ENCODE measurements around the gene FAM222A. TPM values are rescaled to one million over a fixed set of nuclear protein-coding genes. Genes with fewer than 3 reads are reported as not detected.

The FAM222A gene
- total RNA-seq, 1 donor from 2014 or later: 0.73 TPM

DNA sequence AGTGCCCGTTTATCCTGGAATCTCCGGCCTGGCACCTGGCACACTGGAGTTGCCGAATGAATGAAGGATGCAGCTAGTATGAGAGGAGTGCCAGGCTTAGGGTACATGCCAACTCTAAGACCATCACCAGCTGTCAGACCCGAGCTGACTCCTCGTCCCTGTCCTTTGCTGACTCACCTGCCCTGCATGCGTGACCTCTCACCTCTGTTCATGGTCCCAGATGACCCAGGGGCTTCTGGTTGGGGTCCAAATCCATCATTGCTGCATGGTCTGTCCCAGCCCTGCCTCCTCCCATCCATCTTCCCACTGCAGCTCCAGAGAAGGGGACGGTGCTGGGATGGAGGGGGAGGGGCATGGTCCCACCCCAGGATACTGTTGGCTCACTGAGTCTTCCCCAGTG is 9.9 kb upstream of the FAM222A start:
- TF ChIP-seq, protein P1, sequence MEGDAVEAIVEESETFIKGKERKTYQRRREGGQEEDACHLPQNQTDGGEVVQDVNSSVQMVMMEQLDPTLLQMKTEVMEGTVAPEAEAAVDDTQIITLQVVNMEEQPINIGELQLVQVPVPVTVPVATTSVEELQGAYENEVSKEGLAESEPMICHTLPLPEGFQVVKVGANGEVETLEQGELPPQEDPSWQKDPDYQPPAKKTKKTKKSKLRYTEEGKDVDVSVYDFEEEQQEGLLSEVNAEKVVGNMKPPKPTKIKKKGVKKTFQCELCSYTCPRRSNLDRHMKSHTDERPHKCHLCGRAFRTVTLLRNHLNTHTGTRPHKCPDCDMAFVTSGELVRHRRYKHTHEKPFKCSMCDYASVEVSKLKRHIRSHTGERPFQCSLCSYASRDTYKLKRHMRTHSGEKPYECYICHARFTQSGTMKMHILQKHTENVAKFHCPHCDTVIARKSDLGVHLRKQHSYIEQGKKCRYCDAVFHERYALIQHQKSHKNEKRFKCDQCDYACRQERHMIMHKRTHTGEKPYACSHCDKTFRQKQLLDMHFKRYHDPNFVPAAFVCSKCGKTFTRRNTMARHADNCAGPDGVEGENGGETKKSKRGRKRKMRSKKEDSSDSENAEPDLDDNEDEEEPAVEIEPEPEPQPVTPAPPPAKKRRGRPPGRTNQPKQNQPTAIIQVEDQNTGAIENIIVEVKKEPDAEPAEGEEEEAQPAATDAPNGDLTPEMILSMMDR (IDR thresholded peaks at IDR 0.05): no peak
- POLR2A ChIA-PET: no interaction called here
- H3K27me3 Mint-ChIP-seq: peaks cover 19% of the 10 kb centered on the region
- no peaks in the 10 kb centered on the region for H3K9me3 Mint-ChIP-seq
- no peak overlapping the region for H3K27ac Mint-ChIP-seq
- DNase-seq (no peak), ATAC-seq (ENCODE audit: low read depth) (no peak)
- H3K36me3 Mint-ChIP-seq (ENCODE audit: low read depth): no peaks in the 10 kb centered on the region
- H3K4me3 Mint-ChIP-seq: no peak overlapping the region
- no peaks in the 10 kb centered on the region for H3K4me1 Mint-ChIP-seq
- CTCF ChIA-PET: interaction anchor here (0.6 kb wide), 1 partner anchor 1609 kb away, joined by 3 read pairs; no protein-coding TSS in a partner anchor
- intact Hi-C loops (cut with micrococcal nuclease): no loop called here

DNA sequence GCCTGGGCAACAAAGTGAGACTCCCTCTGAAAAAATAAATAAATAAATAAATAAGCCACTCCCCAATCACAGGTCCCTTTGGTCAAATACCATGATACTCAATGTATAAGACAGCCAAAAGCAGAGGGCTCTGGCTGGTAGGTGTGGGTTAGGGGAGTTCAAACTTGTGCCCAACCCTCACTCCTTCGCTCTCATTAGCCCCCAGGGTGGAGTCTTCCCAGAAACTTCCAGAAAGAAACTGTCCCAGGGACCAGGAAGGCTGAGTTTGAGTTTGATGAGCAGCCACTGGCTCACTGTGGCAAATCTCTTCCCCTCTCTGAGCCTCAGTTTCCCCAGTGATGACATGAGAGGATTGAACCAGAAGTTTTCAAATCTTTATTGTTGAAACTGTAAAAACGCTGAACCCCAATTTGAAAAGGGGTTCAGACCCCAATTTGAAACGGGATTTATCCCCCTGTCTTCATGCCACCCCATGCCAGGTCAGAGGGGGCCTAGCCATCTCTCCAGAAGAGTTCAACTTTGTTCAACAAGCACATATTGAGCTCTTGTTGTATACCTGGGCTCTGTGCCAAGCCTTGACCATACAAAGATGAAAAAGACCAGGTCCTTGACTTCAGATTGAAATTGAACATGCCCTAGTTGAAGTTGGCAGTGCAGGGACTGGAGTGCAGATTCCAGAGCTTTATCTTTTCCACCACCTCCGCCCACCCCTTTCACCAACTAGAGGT is 9.1 kb upstream of the FAM222A start:
- H3K27me3 Mint-ChIP-seq: peaks cover 25% of the 10 kb centered on the region
- TF ChIP-seq, protein P1 (IDR thresholded peaks at IDR 0.05): no peak
- POLR2A ChIA-PET: no interaction called here
- H3K4me3 Mint-ChIP-seq: no peak overlapping the region
- intact Hi-C loops (cut with micrococcal nuclease): no loop called here
- no peaks in the 10 kb centered on the region for H3K4me1 Mint-ChIP-seq
- no peak overlapping the region for H3K27ac Mint-ChIP-seq
- H3K36me3 Mint-ChIP-seq (ENCODE audit: low read depth): no peaks in the 10 kb centered on the region
- H3K9me3 Mint-ChIP-seq: no peaks in the 10 kb centered on the region
- CTCF ChIA-PET: no interaction called here
- ATAC-seq (ENCODE audit: low read depth) (no peak), DNase-seq (no peak)

DNA sequence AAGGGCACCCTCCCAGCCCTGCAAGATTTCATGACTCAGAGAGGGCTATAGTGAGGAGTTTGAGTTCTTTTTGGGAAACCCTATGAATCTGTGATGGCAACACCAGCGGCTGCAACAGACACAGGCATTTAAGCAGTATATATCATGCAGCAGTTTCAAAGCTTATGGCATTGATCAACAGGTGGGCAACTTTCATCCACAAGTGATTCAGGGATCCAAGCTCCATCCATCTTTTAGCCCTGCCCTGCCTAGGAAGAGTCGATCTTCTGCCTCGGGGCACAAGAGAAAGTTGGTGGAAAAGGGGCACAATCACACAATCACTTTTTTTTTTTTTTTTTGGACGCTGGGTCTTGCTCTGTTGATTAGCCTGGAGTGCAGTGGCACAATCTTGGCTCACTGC is 8.3 kb upstream of the FAM222A start:
- ChIA-PET CTCF (no interaction called here), POLR2A (no interaction called here)
- Mint-ChIP-seq H3K27me3 (peaks cover 29% of the 10 kb centered on the region), H3K27ac (no peak overlapping the region), H3K4me1 (no peaks in the 10 kb centered on the region), H3K9me3 (no peaks in the 10 kb centered on the region), H3K36me3 (ENCODE audit: low read depth) (no peaks in the 10 kb centered on the region), H3K4me3 (no peak overlapping the region)
- no peak for DNase-seq
- ATAC-seq (ENCODE audit: low read depth): no peak
- TF ChIP-seq, protein P1 (IDR thresholded peaks at IDR 0.05): no peak
- intact Hi-C loops (cut with micrococcal nuclease): no loop called here

DNA sequence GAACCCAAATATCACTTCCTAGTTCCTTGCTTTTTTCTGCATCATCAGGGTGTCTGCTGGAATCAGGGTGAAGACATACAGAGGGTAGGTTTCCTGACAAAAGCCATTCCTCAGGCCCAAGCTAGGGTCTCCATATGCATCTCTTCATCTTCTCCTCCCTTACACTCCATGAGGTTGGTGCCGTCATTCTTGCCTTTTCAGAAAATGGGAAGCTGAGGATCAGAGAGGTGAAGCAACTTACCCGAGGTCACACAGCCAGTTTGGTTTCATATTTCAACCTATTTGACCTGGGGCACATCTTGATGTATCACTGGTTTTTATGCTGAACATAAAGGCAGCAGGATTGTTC is 7.3 kb upstream of the FAM222A start:
- CTCF ChIA-PET: no interaction called here
- Mint-ChIP-seq H3K27ac (no peak overlapping the region), H3K4me3 (no peak overlapping the region), H3K36me3 (ENCODE audit: low read depth) (no peaks in the 10 kb centered on the region), H3K27me3 (peaks cover 36% of the 10 kb centered on the region), H3K9me3 (no peaks in the 10 kb centered on the region), H3K4me1 (no peaks in the 10 kb centered on the region)
- ATAC-seq (ENCODE audit: low read depth): no peak
- POLR2A ChIA-PET: no interaction called here
- intact Hi-C loops (cut with micrococcal nuclease): no loop called here
- no peak for DNase-seq
- TF ChIP-seq, protein P1 (IDR thresholded peaks at IDR 0.05): no peak

DNA sequence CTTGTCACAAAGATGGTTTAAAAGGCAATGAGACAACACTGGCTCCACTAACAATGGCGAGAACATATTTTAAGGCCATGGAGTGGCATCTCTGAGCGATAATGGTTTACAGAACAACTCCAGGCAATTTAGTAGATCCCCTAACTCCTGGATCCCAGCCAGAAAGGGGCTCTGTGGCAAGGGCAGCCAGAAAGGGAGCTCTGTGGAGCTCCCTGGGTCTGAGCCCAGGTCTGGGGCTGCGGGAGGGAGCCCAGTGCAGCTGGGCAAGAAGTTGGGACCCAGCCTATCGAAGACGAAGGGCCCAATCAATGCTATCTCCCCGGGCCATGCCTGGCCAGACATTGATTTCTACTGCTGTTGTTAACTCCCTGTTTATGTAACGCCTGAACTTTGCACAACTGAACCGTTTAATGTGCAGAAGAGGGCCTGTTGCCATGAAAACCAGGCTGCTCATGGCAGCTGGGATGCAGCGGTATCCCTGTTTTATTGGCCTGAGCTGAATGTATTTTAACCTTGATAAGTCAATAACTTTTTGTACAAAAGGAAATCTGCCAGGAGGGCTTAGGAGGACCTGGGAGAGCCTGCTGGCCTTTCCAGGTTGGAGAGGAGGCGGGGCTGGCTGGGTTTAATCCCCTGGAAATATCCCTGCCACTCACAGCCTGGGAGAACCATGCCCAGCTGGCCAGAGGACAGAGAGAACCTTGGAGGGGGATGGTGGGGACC is 6.7 kb upstream of the FAM222A start:
- TF ChIP-seq, protein P1 (IDR thresholded peaks at IDR 0.05): no peak
- H3K27me3 Mint-ChIP-seq: peaks cover 39% of the 10 kb centered on the region
- no peaks in the 10 kb centered on the region for H3K36me3 Mint-ChIP-seq (ENCODE audit: low read depth)
- no peaks in the 10 kb centered on the region for H3K9me3 Mint-ChIP-seq
- H3K4me1 Mint-ChIP-seq: no peaks in the 10 kb centered on the region
- ATAC-seq (ENCODE audit: low read depth): no peak
- H3K27ac Mint-ChIP-seq: no peak overlapping the region
- ChIA-PET CTCF (no interaction called here), POLR2A (no interaction called here)
- intact Hi-C loops (cut with micrococcal nuclease): no loop called here
- no peak for DNase-seq
- no peak overlapping the region for H3K4me3 Mint-ChIP-seq

Data from activated B cell treated with CpG ODN at 0.5 μM for 24 hours (primary cell).